ENCODE data around the gene PRRX2.

DNA sequence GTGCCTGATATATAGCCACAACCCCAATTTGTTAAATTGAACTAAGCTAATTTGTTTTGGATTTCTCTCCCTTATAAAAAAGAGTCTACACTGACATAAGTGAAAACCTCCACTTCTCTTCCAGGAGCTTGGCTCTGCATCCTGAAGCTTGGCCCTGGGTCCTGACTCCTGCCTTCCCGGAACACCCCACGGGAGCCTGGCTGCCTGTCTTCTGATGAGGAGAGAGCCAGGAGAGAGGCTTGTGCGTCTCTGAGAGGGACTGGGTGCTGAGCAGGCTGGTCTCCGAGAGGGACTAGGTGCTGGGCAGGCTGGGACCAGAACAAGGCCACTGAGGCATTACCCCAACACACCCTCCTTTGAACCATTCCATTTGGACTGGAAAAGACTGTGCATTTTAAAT is 93.9 kb downstream of the PRRX2 start:
- TF ChIP-seq, protein P1, sequence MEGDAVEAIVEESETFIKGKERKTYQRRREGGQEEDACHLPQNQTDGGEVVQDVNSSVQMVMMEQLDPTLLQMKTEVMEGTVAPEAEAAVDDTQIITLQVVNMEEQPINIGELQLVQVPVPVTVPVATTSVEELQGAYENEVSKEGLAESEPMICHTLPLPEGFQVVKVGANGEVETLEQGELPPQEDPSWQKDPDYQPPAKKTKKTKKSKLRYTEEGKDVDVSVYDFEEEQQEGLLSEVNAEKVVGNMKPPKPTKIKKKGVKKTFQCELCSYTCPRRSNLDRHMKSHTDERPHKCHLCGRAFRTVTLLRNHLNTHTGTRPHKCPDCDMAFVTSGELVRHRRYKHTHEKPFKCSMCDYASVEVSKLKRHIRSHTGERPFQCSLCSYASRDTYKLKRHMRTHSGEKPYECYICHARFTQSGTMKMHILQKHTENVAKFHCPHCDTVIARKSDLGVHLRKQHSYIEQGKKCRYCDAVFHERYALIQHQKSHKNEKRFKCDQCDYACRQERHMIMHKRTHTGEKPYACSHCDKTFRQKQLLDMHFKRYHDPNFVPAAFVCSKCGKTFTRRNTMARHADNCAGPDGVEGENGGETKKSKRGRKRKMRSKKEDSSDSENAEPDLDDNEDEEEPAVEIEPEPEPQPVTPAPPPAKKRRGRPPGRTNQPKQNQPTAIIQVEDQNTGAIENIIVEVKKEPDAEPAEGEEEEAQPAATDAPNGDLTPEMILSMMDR (IDR thresholded peaks at IDR 0.05), result no peak
- TF ChIP-seq POLR2A (IDR thresholded peaks at IDR 0.05), result no peak
- TF ChIP-seq POLR2AphosphoS5 (IDR thresholded peaks at IDR 0.05; ENCODE audit: insufficient read depth in 1 of 2, low read depth in 1 of 2), result no peak
